GM10266 (cell line): ENCODE results near the gene SYT6.

Experiments used
- DNase-seq: peaks from one replicate; pipeline ENCODE4 v3.0.0; 2012; ENCODE audit errors: extremely low spot score
- CTCF ChIP-seq: IDR thresholded peaks from 2 replicates; pipeline ENCODE4 v1.5.1; 2012; ENCODE audit warnings: mild to moderate bottlenecking, low read depth; ENCODE audit not compliant: control insufficient read depth, insufficient read depth; ENCODE audit errors: missing control alignments

The SYT6 gene

GRCh38 chr1:114109981-114110380, 43.7 kb downstream of the SYT6 start:
- no peak for DNase-seq
- no peak for TF ChIP-seq CTCF

- DNase-seq = peak; percentile 65
- no peak for TF ChIP-seq CTCF
Measured at GRCh38 chr1:114108751-114109255, 44.9 kb downstream of the SYT6 start.

- TF ChIP-seq CTCF = peak; percentile 12
- DNase-seq = no peak
Measured at GRCh38 chr1:114107474-114108435, 45.9 kb downstream of the SYT6 start.

DNA sequence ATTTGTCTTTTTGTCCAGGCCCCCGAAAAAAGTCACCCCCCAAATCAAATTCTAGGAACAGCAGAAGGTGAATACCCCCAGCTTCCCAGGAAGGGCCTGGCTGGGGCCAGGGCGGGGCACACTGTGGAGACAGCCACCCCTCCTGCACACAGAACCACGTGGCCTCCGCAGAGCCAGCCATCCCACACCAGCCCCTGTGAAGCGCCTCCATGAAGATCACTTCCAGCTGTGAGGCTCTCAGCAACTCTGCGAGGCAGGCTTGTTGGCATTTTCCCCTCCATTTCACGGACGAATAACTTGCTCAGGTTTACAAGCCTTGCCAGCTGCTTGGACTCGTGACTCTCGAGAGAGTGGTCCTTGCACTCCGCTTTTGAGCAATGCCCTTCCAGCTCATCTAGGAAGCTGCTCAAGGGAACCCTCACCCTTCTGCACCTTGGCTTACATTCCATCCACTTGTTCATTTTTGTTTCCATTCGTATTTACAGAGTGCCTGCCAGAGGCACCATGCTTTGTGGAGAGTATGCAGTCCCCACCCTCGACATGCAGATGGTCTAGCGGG, 48.2 kb downstream of the SYT6 start:
- DNase-seq = no peak
- TF ChIP-seq CTCF = no peak

- DNase-seq = no peak
- no peak for TF ChIP-seq CTCF
Measured at GRCh38 chr1:114104949-114105348, 48.7 kb downstream of the SYT6 start.

- no peak for TF ChIP-seq CTCF
- no peak for DNase-seq
Measured at GRCh38 chr1:114103992-114104391, 49.7 kb downstream of the SYT6 start.

DNA sequence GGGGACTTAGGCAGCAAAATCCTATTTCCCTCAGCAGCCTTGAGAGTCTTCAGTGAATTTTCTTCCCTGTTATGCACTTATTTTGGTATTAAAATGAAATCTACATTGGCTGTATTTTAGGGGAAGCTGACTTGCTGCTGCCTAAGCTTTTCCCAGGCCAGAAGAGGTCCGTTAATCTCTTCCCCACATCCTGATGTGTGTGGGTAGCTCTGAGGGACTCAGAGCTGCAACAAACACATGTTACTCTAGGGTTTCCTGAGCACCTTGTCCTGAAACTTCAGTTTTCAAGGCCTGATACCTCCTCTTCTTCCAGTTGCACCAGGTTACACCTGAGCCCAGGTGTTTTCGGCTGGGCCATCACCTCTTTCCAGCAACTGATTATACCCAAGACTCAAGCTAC, 51.5 kb downstream of the SYT6 start:
- TF ChIP-seq CTCF = no peak
- no peak for DNase-seq
